Astrocyte of the cerebellum (primary cell): ENCODE data around the gene LINC01488.

Experiments used
- DNase-seq: peaks from one replicate; pipeline ENCODE4 v3.0.0-alpha.2; 2011; ENCODE audit warnings: low read depth
- H3K4me3 ChIP-seq: 2 replicates; pipeline ENCODE4 v1.5.1; 2011; ENCODE audit warnings: mild to moderate bottlenecking, low read depth, low read length, moderate library complexity
- CTCF ChIP-seq: IDR thresholded peaks from 2 replicates; pipeline ENCODE4 v1.5.1; 2012; ENCODE audit warnings: low read length, low read depth, moderate library complexity, mild to moderate bottlenecking; ENCODE audit errors: missing control alignments
- in situ Hi-C: cut with HindIII; loops from 2 replicates; pipeline ENCODE4 v1.10.0; 2017; ENCODE audit warnings: low sequenced_read_pairs

The LINC01488 gene

GRCh38 chr11:69450064-69450856, 31.2 kb upstream of the LINC01488 start:
- no peak for TF ChIP-seq CTCF
- DNase-seq, result no peak
- H3K4me3 ChIP-seq, result no peak overlapping the region
- in situ Hi-C loops, result no loop called here

- TF ChIP-seq CTCF, result no peak
- in situ Hi-C loops, result no loop called here
- no peak for DNase-seq
- H3K4me3 ChIP-seq, result no peak overlapping the region
These were observed 30.6 kb upstream of the LINC01488 start for GRCh38 chr11:69450857-69451220.

- in situ Hi-C loops, result no loop called here
- DNase-seq, result no peak
- no peak for TF ChIP-seq CTCF
- no peak overlapping the region for H3K4me3 ChIP-seq
These were observed 30.2 kb upstream of the LINC01488 start for GRCh38 chr11:69451289-69451688.

GRCh38 chr11:69452206-69452987, 29.1 kb upstream of the LINC01488 start:
- DNase-seq, result no peak
- in situ Hi-C loops, result no loop called here
- no peak overlapping the region for H3K4me3 ChIP-seq
- no peak for TF ChIP-seq CTCF

GRCh38 chr11:69453151-69453550, 28.3 kb upstream of the LINC01488 start:
- no peak for DNase-seq
- in situ Hi-C loops, result no loop called here
- TF ChIP-seq CTCF, result no peak
- H3K4me3 ChIP-seq, result no peak overlapping the region

GRCh38 chr11:69454018-69454417, 27.4 kb upstream of the LINC01488 start:
- in situ Hi-C loops, result no loop called here
- no peak overlapping the region for H3K4me3 ChIP-seq

More at GRCh38 chr11:69454018-69454417, 27.4 kb upstream of the LINC01488 start:
- no peak for TF ChIP-seq CTCF
- no peak for DNase-seq
